SU-DHL-6 (cell line): ENCODE measurements around the gene PITPNM3.
A peak's percentile ranks its signal among the peaks of the same experiment; 100 is the strongest.

Source experiments
- H2AFZ ChIP-seq: fragments of 200-600 bp; sonication (generic); 2 replicates; pipeline ENCODE4 v1.6.1; 2014; ENCODE audit warnings: low read depth, mild to moderate bottlenecking, moderate library complexity, mixed read lengths, antibody characterized with exemption, low read length; ENCODE audit not compliant: severe bottlenecking
- H3F3A ChIP-seq: fragments of 200-600 bp; shearing (Covaris generic); 2 replicates; pipeline ENCODE4 v1.6.0; 2016; ENCODE audit warnings: antibody characterized with exemption, mild to moderate bottlenecking; ENCODE audit not compliant: insufficient read depth
- H3K27ac ChIP-seq: fragments of 200-600 bp; sonication (generic); 2 replicates; pipeline ENCODE4 v1.5.1; 2016; ENCODE audit warnings: low read depth, mild to moderate bottlenecking, low read length, moderate library complexity, mixed read lengths
- H3K27me3 ChIP-seq: fragments of 200-600 bp; sonication (generic), shearing (Covaris generic); 2 replicates; pipeline ENCODE4 v1.6.0; 2014; ENCODE audit warnings: mild to moderate bottlenecking, low read length
- H3K36me3 ChIP-seq: fragments of 200-600 bp; sonication (generic); 2 replicates; pipeline ENCODE4 v1.6.1; 2014; ENCODE audit warnings: mild to moderate bottlenecking, low read length, mixed read lengths
- H3K4me2 ChIP-seq: fragments of 300-600, 200-600 bp; shearing (Covaris generic), sonication (generic); 2 replicates; pipeline ENCODE4 v1.6.0; 2014; ENCODE audit warnings: low read length, low read depth, mild to moderate bottlenecking; ENCODE audit not compliant: poor library complexity, severe bottlenecking
- H3K4me3 ChIP-seq: fragments of 200-600 bp; sonication (generic); 2 replicates; pipeline ENCODE4 v1.5.1; 2014; ENCODE audit warnings: antibody characterized with exemption, low read length, mild to moderate bottlenecking, mixed read lengths; ENCODE audit not compliant: insufficient read depth, poor library complexity, severe bottlenecking
- H3K79me2 ChIP-seq: fragments of 200-600 bp; sonication (generic); 2 replicates; pipeline ENCODE4 v1.6.1; 2014; ENCODE audit warnings: mild to moderate bottlenecking, low read length, moderate library complexity; ENCODE audit not compliant: insufficient read depth
- H3K9ac ChIP-seq: fragments of 200-600 bp; sonication (generic); 2 replicates; pipeline ENCODE4 v1.7.0; 2014; ENCODE audit warnings: mild to moderate bottlenecking, low read length
- H3K9me2 ChIP-seq: fragments of 200-600 bp; sonication (generic); replicated peaks from 2 replicates; pipeline ENCODE4 v1.6.1; 2014; ENCODE audit warnings: low read length; ENCODE audit not compliant: insufficient read depth
- H3K9me3 ChIP-seq: fragments of 200-600 bp; sonication (generic); 2 replicates; pipeline ENCODE4 v1.6.1; 2014; ENCODE audit warnings: low read length, mixed read lengths; ENCODE audit not compliant: insufficient read depth
- H4K20me1 ChIP-seq: fragments of 200-600 bp; sonication (generic); 2 replicates; pipeline ENCODE4 v1.6.1; 2014; ENCODE audit warnings: low read depth, mild to moderate bottlenecking, antibody characterized with exemption, low read length, moderate library complexity, mixed read lengths
- EZH2phosphoT487 ChIP-seq: fragments of 200-600 bp; sonication (generic), shearing (Covaris generic); conservative IDR thresholded peaks from 2 replicates; pipeline ENCODE4 v1.6.1; 2018; ENCODE audit warnings: mild to moderate bottlenecking, antibody characterized with exemption, low read length, moderate library complexity, mixed read lengths
- TF ChIP-seq, protein P1 (sequence below): fragments of 200-600 bp; sonication (generic); IDR thresholded peaks from one replicate; pipeline ENCODE4 v1.5.1; 2017; ENCODE audit warnings: antibody characterized with exemption, mild to moderate bottlenecking, low read length, moderate library complexity; ENCODE audit not compliant: insufficient read depth, poor library complexity, severe bottlenecking

PITPNM3 gene

DNA sequence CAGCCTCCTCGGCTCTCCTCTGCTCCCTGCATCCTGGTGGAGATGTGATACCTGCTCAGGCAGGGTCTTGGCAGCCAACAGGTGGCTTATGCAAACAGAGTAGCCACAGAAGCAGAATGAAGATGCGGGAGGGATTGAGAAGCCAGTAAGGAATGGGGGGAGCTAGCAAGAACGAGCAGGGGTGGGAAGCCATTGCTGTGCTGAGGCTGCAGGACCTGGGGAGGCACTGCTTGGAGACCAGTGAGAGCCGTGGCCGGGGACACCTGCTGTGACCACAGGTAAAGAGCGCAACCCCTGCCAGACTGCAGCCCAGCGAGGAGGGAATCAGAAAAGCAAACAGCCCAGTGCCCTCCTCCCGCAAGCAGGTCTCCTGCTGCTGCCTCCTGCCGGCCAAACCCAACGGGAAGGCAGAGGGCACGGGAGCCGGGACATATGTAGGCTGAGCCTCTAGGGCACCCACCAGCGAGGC is 136.1 kb downstream of the PITPNM3 start:
- TF ChIP-seq EZH2phosphoT487 = no peak
- TF ChIP-seq, protein P1, sequence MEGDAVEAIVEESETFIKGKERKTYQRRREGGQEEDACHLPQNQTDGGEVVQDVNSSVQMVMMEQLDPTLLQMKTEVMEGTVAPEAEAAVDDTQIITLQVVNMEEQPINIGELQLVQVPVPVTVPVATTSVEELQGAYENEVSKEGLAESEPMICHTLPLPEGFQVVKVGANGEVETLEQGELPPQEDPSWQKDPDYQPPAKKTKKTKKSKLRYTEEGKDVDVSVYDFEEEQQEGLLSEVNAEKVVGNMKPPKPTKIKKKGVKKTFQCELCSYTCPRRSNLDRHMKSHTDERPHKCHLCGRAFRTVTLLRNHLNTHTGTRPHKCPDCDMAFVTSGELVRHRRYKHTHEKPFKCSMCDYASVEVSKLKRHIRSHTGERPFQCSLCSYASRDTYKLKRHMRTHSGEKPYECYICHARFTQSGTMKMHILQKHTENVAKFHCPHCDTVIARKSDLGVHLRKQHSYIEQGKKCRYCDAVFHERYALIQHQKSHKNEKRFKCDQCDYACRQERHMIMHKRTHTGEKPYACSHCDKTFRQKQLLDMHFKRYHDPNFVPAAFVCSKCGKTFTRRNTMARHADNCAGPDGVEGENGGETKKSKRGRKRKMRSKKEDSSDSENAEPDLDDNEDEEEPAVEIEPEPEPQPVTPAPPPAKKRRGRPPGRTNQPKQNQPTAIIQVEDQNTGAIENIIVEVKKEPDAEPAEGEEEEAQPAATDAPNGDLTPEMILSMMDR = peak; percentile 9
- H3K27ac ChIP-seq = no peak overlapping the region
- no peak overlapping the region for H3K4me2 ChIP-seq
- no peaks in the 10 kb centered on the region for H4K20me1 ChIP-seq
- H3F3A ChIP-seq = no peaks in the 10 kb centered on the region
- no peaks in the 10 kb centered on the region for H3K27me3 ChIP-seq
- H3K9ac ChIP-seq = no peak overlapping the region
- H3K79me2 ChIP-seq = no peaks in the 10 kb centered on the region
- no peaks in the 10 kb centered on the region for H3K36me3 ChIP-seq
- no peaks in the 10 kb centered on the region for H3K9me3 ChIP-seq
- H3K9me2 ChIP-seq = no peaks in the 10 kb centered on the region
- no peak overlapping the region for H2AFZ ChIP-seq
- no peak overlapping the region for H3K4me3 ChIP-seq

DNA sequence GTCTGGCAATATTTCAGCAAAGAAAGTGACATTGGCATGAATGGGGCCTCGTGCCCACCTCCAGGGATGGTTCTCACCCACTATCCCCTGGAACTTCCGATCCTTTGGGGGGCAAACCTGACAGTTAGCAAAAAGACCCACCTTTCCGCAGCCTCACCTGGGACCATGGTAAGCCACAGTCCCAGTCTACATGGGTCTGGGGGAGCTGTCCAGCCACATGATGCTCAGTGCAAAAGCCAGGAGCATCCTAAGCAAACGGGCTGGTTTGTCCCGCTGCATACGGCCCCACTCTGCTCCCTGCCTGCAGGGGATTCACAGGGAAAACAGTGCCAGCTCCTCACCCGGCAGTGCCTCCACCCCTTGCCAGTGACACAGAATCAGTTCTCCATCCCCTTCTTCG is 140.7 kb downstream of the PITPNM3 start:
- Histone ChIP-seq H3K9me3 (no peaks in the 10 kb centered on the region), H4K20me1 (no peaks in the 10 kb centered on the region), H3K9me2 (no peaks in the 10 kb centered on the region), H3K4me2 (no peak overlapping the region), H3K9ac (no peak overlapping the region), H3K36me3 (no peaks in the 10 kb centered on the region), H3K4me3 (no peak overlapping the region), H3K79me2 (no peaks in the 10 kb centered on the region), H3K27me3 (no peaks in the 10 kb centered on the region), H2AFZ (no peak overlapping the region), H3F3A (no peaks in the 10 kb centered on the region), H3K27ac (no peak overlapping the region)
- TF ChIP-seq, protein P1 = no peak
- TF ChIP-seq EZH2phosphoT487 = no peak

DNA sequence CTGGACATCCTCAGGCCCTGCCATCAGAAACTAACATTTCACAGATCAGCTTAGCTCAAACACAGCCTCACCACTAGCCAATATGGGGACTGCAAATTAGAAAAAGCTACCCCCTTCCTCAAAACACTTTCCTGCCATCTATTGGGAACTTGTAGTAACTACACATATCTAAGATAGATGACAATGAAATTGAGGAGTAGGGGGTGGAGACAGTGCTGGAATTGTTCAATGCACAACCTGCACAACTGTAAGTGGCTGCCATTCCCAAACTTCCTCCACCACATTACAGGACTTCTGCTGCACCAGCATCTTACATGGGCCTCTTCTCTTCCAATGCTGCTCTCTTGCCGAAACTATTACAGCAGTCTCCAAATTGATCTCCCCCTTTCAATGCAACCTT is 143.3 kb downstream of the PITPNM3 start:
- no peak for TF ChIP-seq EZH2phosphoT487
- TF ChIP-seq, protein P1 = no peak
- H3K79me2 ChIP-seq = no peaks in the 10 kb centered on the region
- no peaks in the 10 kb centered on the region for H3K9me3 ChIP-seq
- no peak overlapping the region for H3K4me2 ChIP-seq
- no peak overlapping the region for H3K4me3 ChIP-seq
- no peaks in the 10 kb centered on the region for H3K36me3 ChIP-seq
- H3K27ac ChIP-seq = no peak overlapping the region
- H3K27me3 ChIP-seq = no peaks in the 10 kb centered on the region
- no peak overlapping the region for H2AFZ ChIP-seq
- no peak overlapping the region for H3K9ac ChIP-seq
- no peaks in the 10 kb centered on the region for H3F3A ChIP-seq
- no peaks in the 10 kb centered on the region for H4K20me1 ChIP-seq
- no peaks in the 10 kb centered on the region for H3K9me2 ChIP-seq
